PC-3 (cell line): ENCODE measurements around the gene STAG3. TPM values are rescaled to one million over a fixed set of nuclear protein-coding genes. Genes with fewer than 3 reads are reported as not detected.
"Not testable (repeated sequence)": the region's sequence is repeated elsewhere in the genome, so short reads cannot be mapped to it uniquely, and the experiment has no call there.

ENCODE experiments used
- ATAC-seq: fragments of 200-7000 bp; cut with Tn5 transposase; 2 replicates; pipeline ENCODE4 v1.9.1; 2020; ENCODE audit warnings: mild to moderate bottlenecking, moderate library complexity
- BruUV-seq: library from RNA; stranded (reverse); fragments of 400-500 nt; replicated peaks from 2 replicates; lab custom pipeline; 2021; lab: Mats Ljungman, UMichigan
- CTCF ChIA-PET: fragments of 300-600 bp; sonication (Branson Sonifier 250); formaldehyde crosslinking; loops from one replicate; lab custom pipeline; 2022; ENCODE audit warnings: antibody characterized with exemption; lab: Charles Lee
- POLR2A ChIA-PET: fragments of 300-600 bp; sonication (Branson Sonifier 250); formaldehyde crosslinking; loops from one replicate; lab custom pipeline; 2022; ENCODE audit warnings: antibody characterized with exemption; ENCODE audit not compliant: unreplicated experiment; lab: Charles Lee
- DNase-seq: peaks from one replicate; pipeline ENCODE4 v3.0.0-alpha.2; 2015
- H2AFZ ChIP-seq: fragments of 300-600 bp; sonication (generic); 2 replicates; pipeline ENCODE4 v1.6.0; 2016; ENCODE audit warnings: antibody characterized with exemption, low read length
- H3F3A ChIP-seq: fragments of 300-600 bp; sonication (generic); one replicate; pipeline ENCODE4 v1.6.0; 2017; ENCODE audit warnings: antibody characterized with exemption, low read length, control low read depth, mild to moderate bottlenecking; ENCODE audit not compliant: unreplicated experiment
- H3K27ac ChIP-seq: fragments of 300-600 bp; sonication (generic); 2 replicates; pipeline ENCODE4 v1.5.1; 2016; ENCODE audit warnings: mild to moderate bottlenecking, low read length
- H3K27me3 ChIP-seq: fragments of 300-600 bp; sonication (generic); 2 replicates; pipeline ENCODE4 v1.6.1; 2016; ENCODE audit warnings: low read length, mixed read lengths
- H3K36me3 ChIP-seq: fragments of 300-600 bp; sonication (generic); 2 replicates; pipeline ENCODE4 v1.6.1; 2016; ENCODE audit warnings: low read depth, mixed run types, low read length, mixed read lengths
- H3K4me1 ChIP-seq: fragments of 300-600 bp; sonication (generic); 2 replicates; pipeline ENCODE4 v1.5.1; 2016; ENCODE audit warnings: low read length; ENCODE audit not compliant: insufficient read depth
- H3K4me2 ChIP-seq: fragments of 300-600 bp; sonication (generic); 2 replicates; pipeline ENCODE4 v1.6.0; 2016; ENCODE audit warnings: low read length
- H3K4me3 ChIP-seq: fragments of 300-600 bp; sonication (generic); 2 replicates; pipeline ENCODE4 v1.5.1; 2016; ENCODE audit warnings: mild to moderate bottlenecking, low read length, mixed read lengths
- H3K79me2 ChIP-seq: fragments of 300-600 bp; sonication (generic); 2 replicates; pipeline ENCODE4 v1.6.1; 2017; ENCODE audit warnings: low read length, mixed read lengths
- H3K9ac ChIP-seq: fragments of 300-600 bp; sonication (generic); 2 replicates; pipeline ENCODE4 v1.6.0; 2016; ENCODE audit warnings: mild to moderate bottlenecking, low read length
- H3K9me2 ChIP-seq: fragments of 300-600 bp; sonication (generic); replicated peaks from 2 replicates; pipeline ENCODE4 v1.6.1; 2016; ENCODE audit warnings: mixed run types, low read length, mixed read lengths
- H3K9me3 ChIP-seq: fragments of 300-600 bp; sonication (generic); 2 replicates; pipeline ENCODE4 v1.6.1; 2016; ENCODE audit warnings: low read length, mixed read lengths
- H4K20me1 ChIP-seq: fragments of 300-600 bp; sonication (generic); 2 replicates; pipeline ENCODE4 v1.6.1; 2016; ENCODE audit warnings: low read length, mixed read lengths
- EZH2 ChIP-seq: fragments of 300-600 bp; sonication (generic); IDR thresholded peaks from one replicate; pipeline ENCODE4 v1.6.1; 2017; ENCODE audit warnings: antibody characterized with exemption, mild to moderate bottlenecking, low read length; ENCODE audit not compliant: unreplicated experiment
- EZH2phosphoT487 ChIP-seq: fragments of 300-600 bp; sonication (generic); IDR thresholded peaks from 2 replicates; pipeline ENCODE4 v1.6.1; 2018; ENCODE audit warnings: mild to moderate bottlenecking, antibody characterized with exemption, low read length, borderline replicate concordance
- intact Hi-C: fragments of 100-400 bp; cut with micrococcal nuclease; formaldehyde crosslinking; loops from 2 replicates; pipeline ENCODE4 v1.9.0; 2023
- total RNA-seq: library from RNA; depleted of rRNA; stranded (reverse); fragments of >200 nt; gene quantifications from 2 replicates; pipeline ENCODE4 v1.2.3, GENCODE V29; 2014
- TF ChIP-seq, protein P1 (sequence below): fragments of 300-600 bp; sonication (generic); conservative IDR thresholded peaks from 2 replicates; pipeline ENCODE4 v1.5.1; 2017; ENCODE audit warnings: antibody characterized with exemption, low read depth, mild to moderate bottlenecking, low read length

STAG3 gene
- total RNA-seq, 1 experiment from 2014 or later: 0.07 TPM

- Histone ChIP-seq H3K9ac (no peak overlapping the region), H3K27ac (no peak overlapping the region), H3K4me3 (no peak overlapping the region), H3K79me2 (no peaks in the 10 kb centered on the region), H3K4me2 (no peak overlapping the region), H3K9me3 (no peaks in the 10 kb centered on the region), H2AFZ (no peak overlapping the region), H3K27me3 (no peaks in the 10 kb centered on the region), H3K36me3 (no peaks in the 10 kb centered on the region), H3K4me1 (0 out of 2 replicates have a peak, but pooled peaks cover 7% of the 10 kb centered on the region), H3K9me2 (no peaks in the 10 kb centered on the region), H3F3A (no peaks in the 10 kb centered on the region), H4K20me1 (no peaks in the 10 kb centered on the region)
- TF ChIP-seq EZH2phosphoT487: no peak
- TF ChIP-seq EZH2: no peak
- TF ChIP-seq, protein P1, sequence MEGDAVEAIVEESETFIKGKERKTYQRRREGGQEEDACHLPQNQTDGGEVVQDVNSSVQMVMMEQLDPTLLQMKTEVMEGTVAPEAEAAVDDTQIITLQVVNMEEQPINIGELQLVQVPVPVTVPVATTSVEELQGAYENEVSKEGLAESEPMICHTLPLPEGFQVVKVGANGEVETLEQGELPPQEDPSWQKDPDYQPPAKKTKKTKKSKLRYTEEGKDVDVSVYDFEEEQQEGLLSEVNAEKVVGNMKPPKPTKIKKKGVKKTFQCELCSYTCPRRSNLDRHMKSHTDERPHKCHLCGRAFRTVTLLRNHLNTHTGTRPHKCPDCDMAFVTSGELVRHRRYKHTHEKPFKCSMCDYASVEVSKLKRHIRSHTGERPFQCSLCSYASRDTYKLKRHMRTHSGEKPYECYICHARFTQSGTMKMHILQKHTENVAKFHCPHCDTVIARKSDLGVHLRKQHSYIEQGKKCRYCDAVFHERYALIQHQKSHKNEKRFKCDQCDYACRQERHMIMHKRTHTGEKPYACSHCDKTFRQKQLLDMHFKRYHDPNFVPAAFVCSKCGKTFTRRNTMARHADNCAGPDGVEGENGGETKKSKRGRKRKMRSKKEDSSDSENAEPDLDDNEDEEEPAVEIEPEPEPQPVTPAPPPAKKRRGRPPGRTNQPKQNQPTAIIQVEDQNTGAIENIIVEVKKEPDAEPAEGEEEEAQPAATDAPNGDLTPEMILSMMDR: no peak
- ChIA-PET CTCF (no interaction called here), POLR2A (no interaction called here)
- no peak for ATAC-seq
- no TSS peak for BruUV-seq
- intact Hi-C loops: loop anchor here (2.0 kb wide), 1 partner anchor 83 kb away; no protein-coding TSS in a partner anchor
- DNase-seq: no peak
Observed at GRCh38 chr7:100215895-100216294, 38.2 kb downstream of the STAG3 start.

DNA sequence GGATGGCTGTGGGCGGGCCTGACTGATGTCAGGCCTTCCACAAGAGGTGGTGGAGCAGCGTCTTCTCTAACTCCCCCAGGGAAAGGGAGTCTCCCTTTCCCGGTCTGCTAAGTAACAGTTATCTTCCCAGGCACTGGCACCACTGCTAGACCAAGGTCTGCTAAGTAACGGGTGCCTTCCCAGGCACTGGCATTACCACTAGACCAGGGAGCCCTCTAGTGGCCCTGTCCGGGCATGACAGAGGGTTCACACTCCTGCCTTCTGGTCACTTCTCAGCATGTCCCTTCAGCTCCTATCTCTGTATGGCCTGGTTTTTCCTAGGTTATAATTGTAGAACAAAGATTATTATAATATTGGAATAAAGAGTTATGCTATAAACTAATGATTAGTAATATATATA is 40.2 kb downstream of the STAG3 start:
- not testable (repeated sequence) for H3K4me3 ChIP-seq
- peak; percentile 42 for ATAC-seq

GRCh38 chr7:100219271-100219737 is 41.6 kb downstream of the STAG3 start:
- H3F3A ChIP-seq: no peaks in the 10 kb centered on the region
- no peak overlapping the region for H3K4me2 ChIP-seq
- no peaks in the 10 kb centered on the region for H3K36me3 ChIP-seq
- H3K27me3 ChIP-seq: no peaks in the 10 kb centered on the region
- H2AFZ ChIP-seq: no peak overlapping the region
- H3K79me2 ChIP-seq: no peaks in the 10 kb centered on the region
- no peaks in the 10 kb centered on the region for H4K20me1 ChIP-seq
- H3K9me2 ChIP-seq: no peaks in the 10 kb centered on the region
- H3K27ac ChIP-seq: no peak overlapping the region
- no peaks in the 10 kb centered on the region for H3K4me1 ChIP-seq
- no peak overlapping the region for H3K4me3 ChIP-seq
- CTCF ChIA-PET: no interaction called here
- DNase-seq (no peak), ATAC-seq (no peak)
- POLR2A ChIA-PET: no interaction called here
- BruUV-seq: no TSS peak
- TF ChIP-seq, protein P1: no peak
- TF ChIP-seq EZH2phosphoT487: no peak
- TF ChIP-seq EZH2: no peak
- no peaks in the 10 kb centered on the region for H3K9me3 ChIP-seq
- intact Hi-C loops: no loop called here
- no peak overlapping the region for H3K9ac ChIP-seq

More for the DNA sequence above, 40.2 kb downstream of the STAG3 start:
- H3K27me3 ChIP-seq, CTCF ChIA-PET, H3K27ac ChIP-seq, H4K20me1 ChIP-seq, H3K36me3 ChIP-seq, POLR2A ChIA-PET, H3F3A ChIP-seq, intact Hi-C loops, H3K9ac ChIP-seq, H2AFZ ChIP-seq, H3K9me2 ChIP-seq, H3K9me3 ChIP-seq, H3K4me2 ChIP-seq, H3K79me2 ChIP-seq, H3K4me1 ChIP-seq, BruUV-seq: not testable (repeated sequence)
- TF ChIP-seq, protein P1: 0 out of 2 replicates have a peak, but pooled peaks have one; percentile 21
- peak; percentile 18 for DNase-seq

DNA sequence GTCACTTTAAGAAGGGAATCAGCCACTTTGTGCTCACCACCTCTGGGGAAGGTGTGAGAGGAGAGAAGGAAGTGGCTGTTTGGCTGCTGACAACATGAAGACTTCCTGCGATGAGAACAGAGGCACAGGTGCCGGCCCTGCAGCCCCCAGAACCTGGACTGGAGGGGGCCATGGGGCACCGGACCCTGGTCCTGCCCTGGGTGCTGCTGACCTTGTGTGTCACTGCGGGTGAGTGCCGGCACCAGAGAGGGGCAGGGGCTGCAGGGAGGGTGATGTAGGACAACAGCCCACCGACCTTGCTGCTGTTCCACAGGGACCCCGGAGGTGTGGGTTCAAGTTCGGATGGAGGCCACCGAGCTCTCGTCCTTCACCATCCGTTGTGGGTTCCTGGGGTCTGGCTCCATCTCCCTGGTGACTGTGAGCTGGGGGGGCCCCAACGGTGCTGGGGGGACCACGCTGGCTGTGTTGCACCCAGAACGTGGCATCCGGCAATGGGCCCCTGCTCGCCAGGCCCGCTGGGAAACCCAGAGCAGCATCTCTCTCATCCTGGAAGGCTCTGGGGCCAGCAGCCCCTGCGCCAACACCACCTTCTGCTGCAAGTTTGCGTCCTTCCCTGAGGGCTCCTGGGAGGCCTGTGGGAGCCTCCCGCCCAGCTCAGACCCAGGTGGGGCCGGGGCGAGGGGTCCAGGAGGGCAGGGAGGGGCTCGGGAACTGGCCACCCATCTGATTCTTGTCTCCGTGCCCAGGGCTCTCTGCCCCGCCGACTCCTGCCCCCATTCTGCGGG is 42.3 kb downstream of the STAG3 start, which contains the start of gene PVRIG:
TSS of gene PVRIG (plus strand) at position 149 of the 785 bp plus-strand sequence. CDS start at position 171, 22 bp downstream.
- CTCF ChIA-PET, H3K27me3 ChIP-seq: not testable (repeated sequence)

More for the DNA sequence above, 42.3 kb downstream of the STAG3 start, which contains the start of gene PVRIG:
- H3K27ac ChIP-seq, H3K9me2 ChIP-seq, H3K36me3 ChIP-seq, H3K4me3 ChIP-seq, H4K20me1 ChIP-seq, BruUV-seq, H3K79me2 ChIP-seq, H2AFZ ChIP-seq, intact Hi-C loops, ATAC-seq, H3K9me3 ChIP-seq, POLR2A ChIA-PET, DNase-seq, H3K4me2 ChIP-seq, H3F3A ChIP-seq, H3K4me1 ChIP-seq, H3K9ac ChIP-seq: not testable (repeated sequence)
